ENCODE measurements around the gene DNAH10. TPM values are rescaled to one million over a fixed set of nuclear protein-coding genes. Genes with fewer than 3 reads are reported as not detected.

DNAH10 gene
- total and polyA plus RNA-seq, 2 of the 13 experiments (the other 11 are each of a cell fraction or from before 2014, with no cell fraction given): 0.01 to 0.02 TPM

GRCh38 chr12:123950476-123951349 lies 188.6 kb downstream of the DNAH10 start:
- Histone ChIP-seq H3K9me3 (ENCODE audit: low read length) (no peaks in the 10 kb centered on the region), H3K4me2 (ENCODE audit: low read depth, low read length) (no peak overlapping the region), H3K4me3 (replicated peaks in 1 of 3; ENCODE audit: insufficient read depth in 1 of 3, low read depth in 2 of 3, low read length in 3 of 3) (no peak overlapping the region), H4K20me1 (ENCODE audit: insufficient read depth, low read length) (no peaks in the 10 kb centered on the region), H3K36me3 (replicated peaks in 1 of 2; ENCODE audit: control insufficient read depth in 1 of 2, insufficient read depth in 2 of 2, low read length in 2 of 2) (no peaks in the 10 kb centered on the region), H3K9ac (ENCODE audit: insufficient read depth, low read depth, low read length) (no peak overlapping the region), H3K4me1 (ENCODE audit: insufficient read depth, low read length) (peaks cover 42% of the 10 kb centered on the region), H2AFZ (ENCODE audit: low read length) (no peak overlapping the region), H3K79me2 (ENCODE audit: insufficient read depth, low read length) (no peaks in the 10 kb centered on the region), H3K27ac (ENCODE audit: extremely low read length, insufficient read depth, low read length) (peak overlapping the region; percentile 75), H3K27me3 (ENCODE audit: control insufficient read depth in 1 of 2, insufficient read depth in 2 of 2, low read length in 2 of 2) (no peaks in the 10 kb centered on the region)
- BruUV-seq (replicated peaks): no TSS peak
- TF ChIP-seq BRD4 (CRISPR knock-in tag; IDR thresholded peaks at IDR 0.05) (0 out of 2 replicates have a peak, but pooled peaks have one; percentile 28), FOXO4 (CRISPR knock-in tag; conservative IDR thresholded peaks at IDR 0.05) (0 out of 2 replicates have a peak, but pooled peaks have one; percentile 25), ZBTB44 (CRISPR knock-in tag; IDR thresholded peaks at IDR 0.05) (no peak)
- in situ Hi-C loops (cut with HindIII; ENCODE audit: extremely low pct_ligation_motif_present, low pct_unique_long_range_greater_than_20kb) (no loop called here), intact Hi-C loops (cut with micrococcal nuclease; ENCODE audit: unreplicated experiment) (no loop called here)
- DNase-seq (ENCODE audit: low spot score) (no peak), FAIRE-seq (no peak), ATAC-seq (no peak)
- WGBS (ENCODE audit: low lambda C conversion rate): 96% methylated on average over 15 of the region's 15 CpGs
- ChIA-PET POLR2A (interaction anchor here (3.1 kb wide), 1 partner anchor 21 kb away, joined by 15 read pairs; the partner anchor contains the start of genes CCDC92 and ZNF664), CTCF (ENCODE audit: low intra/inter-chr PET ratio, low total read pairs) (no interaction called here)
